HG03060 (cell line): ENCODE measurements around the gene PIK3C2A.

Experiments used
- ATAC-seq: cut with Tn5 transposase; IDR thresholded peaks from one replicate; pipeline ENCODE4 v1.9.1; 2021; ENCODE audit warnings: low read depth, moderate number of reproducible peaks; ENCODE audit not compliant: unreplicated experiment

Gene PIK3C2A

DNA sequence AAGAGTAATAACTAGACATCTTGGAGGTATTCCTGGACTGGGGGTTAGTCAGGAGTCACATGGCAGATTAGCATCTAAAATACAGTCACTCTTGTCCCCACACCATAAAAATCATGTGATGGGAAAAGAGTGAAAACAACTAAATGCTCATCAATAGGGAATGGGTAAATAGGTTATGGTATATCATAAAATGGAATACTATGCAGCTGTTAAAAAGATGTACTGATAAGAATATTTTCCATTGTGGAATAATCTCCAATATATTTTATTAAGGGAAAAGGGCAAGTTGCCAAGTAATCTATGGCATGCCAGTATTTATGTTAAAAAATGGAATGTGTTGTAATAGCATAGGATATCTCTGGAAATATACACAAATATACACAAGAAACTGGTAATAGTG lies 6.6 kb upstream of the PIK3C2A start:
- no peak for ATAC-seq

DNA sequence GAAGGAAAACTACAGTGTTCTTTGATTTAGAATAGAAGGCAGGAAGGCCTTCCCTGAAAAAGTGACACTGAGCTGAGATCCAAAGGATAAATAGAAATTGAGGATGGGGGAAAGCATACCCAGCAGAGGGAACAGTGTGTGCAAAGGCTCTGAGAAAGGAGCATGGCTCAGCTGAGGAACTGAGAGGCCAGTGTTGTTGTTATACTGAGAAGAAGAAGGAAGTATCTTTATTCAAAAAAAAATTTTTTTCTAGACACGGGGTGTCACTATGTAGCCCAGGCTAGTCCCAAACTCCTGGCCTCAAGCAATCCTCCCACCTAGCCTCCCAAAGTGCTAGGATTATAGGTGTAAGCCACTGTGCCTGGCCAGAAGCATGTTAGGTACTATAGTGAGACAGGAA lies 3.5 kb upstream of the PIK3C2A start:
- no peak for ATAC-seq

DNA sequence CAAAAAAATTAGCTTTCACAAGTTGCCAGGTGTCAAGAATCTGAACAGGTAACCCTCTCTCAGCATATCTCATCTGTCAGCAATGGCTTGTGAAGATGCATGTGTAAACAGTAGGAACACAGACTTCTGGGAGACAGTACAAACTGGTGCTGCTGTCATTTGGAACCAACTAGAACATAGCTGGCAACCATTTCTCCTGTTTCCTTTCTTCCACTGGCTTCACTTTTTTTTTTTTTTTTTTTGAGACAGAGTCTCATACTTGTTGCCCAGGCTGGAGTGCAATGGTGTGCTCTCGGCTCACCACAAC lies 2.1 kb upstream of the PIK3C2A start:
- no peak for ATAC-seq

DNA sequence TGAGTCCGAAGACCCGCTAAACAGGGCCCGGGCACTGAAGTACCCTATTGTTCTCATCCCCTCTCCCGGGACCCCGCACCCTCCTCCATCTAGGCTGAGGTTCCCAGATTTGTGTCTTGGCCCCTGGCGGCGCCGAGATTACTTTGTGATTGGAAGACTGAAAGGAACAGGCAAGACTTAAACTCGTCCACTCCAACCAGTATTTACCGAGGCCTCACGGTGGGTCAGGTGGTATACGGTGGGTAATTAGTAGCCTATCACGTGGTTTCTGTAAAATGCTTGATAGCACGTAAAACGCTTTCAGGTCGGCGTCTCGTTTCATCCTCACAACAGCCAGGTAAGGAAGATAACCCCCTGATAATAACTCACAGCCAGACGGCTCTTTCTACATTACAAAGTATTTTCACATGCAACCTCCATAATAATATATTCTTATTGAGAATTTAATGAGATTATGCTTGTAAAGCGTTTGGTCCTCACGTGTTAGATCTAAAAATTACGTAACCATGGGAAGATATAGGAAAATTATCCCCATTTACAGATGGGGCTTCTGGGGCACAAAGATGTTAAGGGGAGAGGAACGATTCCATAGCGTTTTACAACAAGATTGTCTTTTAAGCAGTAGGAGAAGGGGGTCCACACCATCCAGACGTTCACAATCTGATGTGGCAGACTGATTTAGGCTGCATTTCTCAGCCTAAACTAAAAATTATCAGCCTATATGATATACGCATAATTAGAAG lies 642 bp upstream of the PIK3C2A start:
- peak; percentile 43 for ATAC-seq

DNA sequence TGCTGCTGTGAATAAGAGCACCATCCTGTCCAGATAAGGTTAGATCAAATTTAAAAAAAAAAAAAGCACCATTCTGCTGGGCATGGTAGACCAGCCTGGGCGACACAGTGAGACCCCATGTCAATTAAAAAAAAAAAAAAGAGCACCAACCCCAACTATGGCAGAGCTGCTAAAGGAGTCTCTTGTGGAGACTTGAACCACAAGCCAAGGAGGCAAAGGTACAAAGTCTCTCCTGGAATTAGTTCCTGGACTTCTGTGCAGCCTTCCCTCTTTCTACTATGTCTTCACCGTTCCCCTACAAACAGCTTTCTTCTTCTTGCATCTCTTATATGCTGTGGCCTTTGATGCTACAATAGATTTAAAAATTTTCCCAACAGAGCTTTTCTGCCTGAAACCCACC lies 1.3 kb downstream of the PIK3C2A start:
- ATAC-seq = no peak

DNA sequence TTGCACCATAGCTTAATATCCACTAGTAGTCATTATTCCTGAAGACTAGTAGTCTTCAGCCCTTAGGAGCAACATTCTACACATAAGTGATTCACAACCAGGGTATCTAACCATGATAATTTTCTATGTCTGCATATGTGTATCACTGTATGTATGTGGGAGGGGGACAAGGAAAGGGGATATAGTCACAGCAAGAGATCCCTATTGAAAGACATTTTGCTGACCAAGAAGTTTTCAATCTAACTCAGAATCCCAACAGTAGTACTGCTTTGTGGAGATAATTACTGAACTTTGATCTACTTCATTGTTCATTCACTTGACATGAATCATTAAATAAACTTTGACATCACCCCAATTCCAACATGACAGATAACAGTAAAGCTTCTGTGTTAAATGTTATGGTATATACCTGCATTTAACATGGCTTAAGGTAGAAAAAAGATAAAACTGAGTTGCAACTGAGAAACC lies 10.3 kb downstream of the PIK3C2A start:
- no peak for ATAC-seq

DNA sequence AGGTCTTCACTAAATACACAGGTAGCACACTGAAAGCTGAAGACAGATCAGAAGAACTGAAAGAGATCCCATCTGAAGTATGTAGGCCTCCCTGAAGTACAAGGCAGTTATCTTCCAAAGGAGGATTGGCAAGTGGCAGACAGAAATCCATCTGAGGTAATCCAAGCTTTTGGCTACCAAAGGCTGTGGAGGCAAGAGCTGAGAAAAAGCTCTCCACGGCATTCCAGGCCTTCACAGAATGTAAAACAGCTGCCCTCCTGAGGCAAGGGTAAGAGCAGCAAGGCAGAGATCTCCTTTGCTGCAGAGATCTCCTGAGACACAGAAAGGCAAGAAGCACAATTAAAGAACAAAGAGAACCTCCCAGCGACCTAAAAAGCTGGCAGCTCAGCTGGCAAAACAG lies 19.1 kb downstream of the PIK3C2A start:
- ATAC-seq = no peak

DNA sequence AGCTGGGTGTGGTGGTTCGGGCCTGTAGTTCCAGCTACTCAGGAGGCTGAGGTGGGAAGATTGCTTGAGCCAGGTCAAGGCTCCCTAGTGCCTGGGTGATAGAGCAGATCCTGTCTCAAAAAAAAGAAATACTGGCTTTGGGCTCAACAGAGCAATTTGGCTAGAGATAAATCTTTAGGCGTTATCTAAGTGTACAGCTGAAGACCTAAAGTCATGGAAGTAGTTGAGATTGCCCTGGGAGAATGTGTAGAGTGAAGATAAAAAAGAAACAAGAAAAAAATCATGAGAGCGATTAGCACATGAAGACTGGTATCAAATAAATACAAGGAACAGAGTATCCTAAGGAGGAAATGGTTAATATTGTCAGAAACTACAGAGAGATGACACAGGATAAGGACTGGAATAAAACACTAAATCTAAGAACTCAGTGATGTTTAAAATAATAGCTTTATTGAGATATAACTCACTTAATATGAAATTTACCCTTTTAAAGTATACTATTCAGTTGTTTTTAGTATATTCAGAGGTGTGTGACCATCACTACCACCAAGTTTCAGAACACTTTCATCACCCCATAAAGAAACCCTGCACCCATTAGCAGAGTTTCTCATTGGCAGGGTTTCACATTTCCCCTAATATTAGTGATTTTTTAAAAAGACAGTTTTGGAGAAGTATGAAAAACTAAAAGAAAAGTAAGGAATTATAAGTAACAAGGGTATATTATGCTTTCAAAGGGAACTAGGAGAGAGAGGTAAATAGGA lies 20.7 kb downstream of the PIK3C2A start:
- ATAC-seq = no peak

DNA sequence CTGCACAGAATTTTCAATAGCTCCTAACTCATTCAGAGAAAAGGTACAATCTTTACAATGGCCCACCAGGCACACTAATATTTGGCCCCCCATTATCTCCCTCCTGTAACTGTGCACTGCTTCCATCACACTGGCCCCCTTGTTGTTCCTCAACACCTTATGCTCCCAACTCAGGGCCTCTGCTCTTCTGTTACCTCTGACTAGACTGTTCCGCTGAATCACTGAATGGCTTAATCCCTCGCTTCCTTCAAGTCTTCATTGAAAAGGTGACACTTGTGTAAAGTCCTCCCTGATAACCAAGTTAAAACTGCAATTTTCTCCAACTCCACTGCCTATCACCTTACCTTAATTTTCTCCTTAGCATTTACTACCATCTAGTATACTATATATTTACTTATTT lies 21.8 kb downstream of the PIK3C2A start:
- no peak for ATAC-seq

DNA sequence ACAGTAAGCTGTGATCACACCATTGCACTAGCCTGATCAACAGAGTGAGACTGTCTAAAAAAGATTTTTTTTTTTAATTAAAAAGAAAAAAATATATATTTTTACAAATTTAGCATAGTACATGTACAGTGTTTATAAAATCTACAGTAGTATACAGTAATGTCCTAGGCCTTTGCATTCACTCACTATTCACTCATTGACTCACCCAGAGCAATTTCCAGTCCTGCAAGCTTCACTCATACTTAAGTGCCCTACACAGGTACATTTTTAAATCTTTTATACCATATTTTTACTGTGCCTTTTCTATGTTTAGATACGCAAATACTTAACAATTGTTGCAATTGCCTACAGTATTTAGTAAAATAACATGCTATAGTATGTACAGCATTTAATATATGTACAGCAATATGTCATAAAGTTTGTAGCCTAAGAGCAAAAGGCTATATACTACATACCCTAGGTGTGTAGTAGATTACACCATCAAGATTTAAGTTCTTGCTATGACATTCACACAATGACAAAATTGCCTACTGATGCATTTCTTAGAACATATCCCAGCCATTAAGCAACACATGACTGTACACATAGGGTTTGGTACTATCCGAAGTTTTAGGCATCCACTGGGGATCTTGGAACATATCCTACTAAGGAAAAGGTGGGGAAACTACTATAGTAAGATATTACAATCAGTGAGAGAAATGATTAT lies 22.8 kb downstream of the PIK3C2A start:
- no peak for ATAC-seq

DNA sequence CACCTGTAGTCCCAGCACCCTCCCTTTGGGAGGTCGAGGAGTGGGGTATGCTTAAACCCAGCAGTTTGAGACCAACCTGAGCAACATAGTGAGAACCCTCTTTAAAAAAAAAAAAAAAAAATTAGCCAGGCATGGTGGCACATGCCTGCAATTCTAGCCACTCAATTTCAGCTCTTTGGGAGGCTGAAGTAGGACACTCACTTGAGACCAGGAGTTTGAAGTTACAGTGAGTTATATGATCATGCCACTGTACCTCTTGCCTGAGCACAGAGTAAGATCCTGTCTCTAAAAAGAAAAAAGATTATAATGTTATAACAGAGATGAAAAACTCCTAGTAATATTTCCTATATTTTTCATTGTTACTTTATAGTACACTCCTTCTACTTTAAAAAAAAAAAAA lies 23.9 kb downstream of the PIK3C2A start:
- ATAC-seq = no peak

DNA sequence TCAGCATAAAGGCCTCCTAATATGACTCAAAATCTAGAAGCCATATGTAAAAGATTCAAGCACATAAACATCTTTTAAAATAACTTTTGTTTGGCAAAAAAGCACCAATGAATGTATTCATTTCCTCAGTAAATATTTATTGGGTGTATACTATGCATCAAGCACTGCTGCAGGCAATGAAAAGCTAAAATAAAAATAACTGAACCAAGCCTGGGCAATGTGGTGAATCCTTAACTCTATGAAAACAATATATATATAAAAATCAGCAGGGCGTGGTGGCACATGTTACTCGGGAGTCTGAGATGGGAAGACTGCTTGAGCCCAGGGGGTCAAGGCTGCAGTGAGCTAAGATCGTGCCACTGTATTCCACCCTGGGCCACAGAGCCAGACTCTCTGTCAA lies 27.8 kb downstream of the PIK3C2A start:
- no peak for ATAC-seq

DNA sequence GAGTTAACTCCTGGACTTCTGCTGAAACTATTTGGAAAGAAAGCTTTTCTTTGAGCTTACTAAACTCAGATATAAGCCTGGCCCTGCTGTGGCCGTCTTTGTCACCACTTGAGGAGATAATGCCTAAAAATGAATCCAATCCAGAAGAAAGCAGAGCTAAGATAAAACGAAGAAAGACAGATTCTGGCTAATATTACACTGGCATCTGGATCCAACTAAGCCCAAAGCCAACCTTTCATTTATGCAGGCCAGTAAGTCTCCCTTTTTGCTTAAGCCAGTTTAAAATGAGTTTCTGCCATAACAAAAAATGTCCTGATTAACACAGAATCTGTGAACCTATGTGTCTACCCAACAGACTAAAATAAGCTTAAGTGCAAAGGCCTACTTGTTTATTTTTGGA lies 34.5 kb downstream of the PIK3C2A start:
- no peak for ATAC-seq

DNA sequence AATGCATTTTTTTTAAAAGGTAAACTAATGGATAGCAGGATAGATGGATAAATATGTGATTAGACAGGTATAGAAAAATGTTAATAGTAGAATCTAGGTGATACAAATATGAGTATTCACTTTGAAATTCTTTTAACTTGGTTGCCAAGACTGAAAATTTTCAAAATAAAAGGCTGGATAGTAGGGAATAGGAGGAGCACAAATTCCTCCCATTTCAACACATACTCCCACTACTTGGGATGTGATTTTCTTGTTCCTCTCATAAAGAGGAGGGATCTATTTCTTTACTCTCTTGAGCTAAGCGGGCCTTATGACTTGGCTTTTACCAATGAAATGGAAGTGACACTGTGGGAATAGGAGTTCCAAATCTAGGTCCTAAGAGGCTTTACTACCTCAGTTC lies 35.9 kb downstream of the PIK3C2A start:
- no peak for ATAC-seq

DNA sequence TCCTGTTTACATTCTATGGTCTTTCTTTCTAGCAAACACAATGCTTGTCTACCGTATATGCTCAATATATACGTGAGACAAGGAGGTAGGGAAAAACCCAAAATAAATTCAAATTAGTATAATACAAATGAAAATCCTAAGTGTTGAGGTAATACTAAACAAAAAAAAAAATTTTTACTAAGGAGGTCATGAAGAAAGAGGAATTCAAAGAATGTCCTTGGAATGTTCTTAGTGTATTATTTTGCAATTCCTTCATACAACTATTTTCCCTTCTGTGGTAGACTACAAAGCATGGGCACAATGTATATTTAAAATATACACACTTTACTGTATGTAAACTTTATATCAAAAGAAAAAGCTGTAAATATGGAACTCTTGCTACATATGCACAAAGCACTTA lies 36.4 kb downstream of the PIK3C2A start:
- no peak for ATAC-seq

DNA sequence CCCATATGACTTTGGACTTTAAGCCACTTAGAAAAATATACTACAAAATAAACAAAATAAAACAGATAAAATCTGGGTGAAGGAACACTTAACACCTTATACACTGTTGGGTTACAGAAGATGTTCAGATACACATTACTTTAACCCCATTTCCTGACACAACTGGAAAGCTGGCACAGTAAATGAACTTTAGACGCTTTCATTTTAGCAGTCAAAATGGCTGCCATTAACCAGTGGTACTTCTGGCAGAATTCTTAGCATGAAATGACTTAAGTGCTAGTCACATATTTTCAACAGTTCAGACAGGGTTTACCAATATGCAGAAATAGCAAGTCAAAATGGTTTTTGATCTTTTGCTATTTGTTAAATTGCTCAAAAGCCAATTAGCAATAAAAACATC lies 37.9 kb downstream of the PIK3C2A start:
- ATAC-seq = no peak

DNA sequence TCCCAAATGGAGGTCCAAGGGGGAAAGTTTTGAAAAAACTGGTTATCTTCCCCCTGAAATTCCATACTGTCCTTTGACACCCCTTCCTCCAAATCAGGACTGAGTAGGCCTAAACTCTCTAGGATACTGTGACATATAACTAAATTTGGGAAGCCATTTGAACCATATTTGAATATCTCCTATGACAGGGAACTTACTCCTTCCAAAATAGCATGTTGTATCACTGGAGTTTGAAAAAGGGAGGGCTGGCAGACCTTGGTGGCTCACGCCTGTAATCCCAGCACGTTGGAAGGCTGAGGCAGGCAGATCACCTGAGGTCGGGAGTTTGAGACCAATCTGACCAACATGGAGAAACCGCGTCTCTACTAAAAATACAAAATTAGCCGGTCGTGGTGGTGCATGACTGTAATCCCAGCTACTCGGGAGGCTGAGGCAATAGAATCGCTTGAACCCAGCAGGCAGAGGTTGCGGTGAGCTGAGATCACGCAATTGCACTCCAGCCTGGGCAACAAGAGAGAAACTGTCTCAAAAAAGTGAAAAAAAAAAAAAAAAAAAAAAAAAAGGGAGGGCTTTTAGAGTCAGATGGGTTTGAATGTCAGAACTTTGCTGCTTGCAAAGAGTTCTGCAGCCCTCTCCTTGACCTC lies 42.4 kb downstream of the PIK3C2A start:
- no peak for ATAC-seq

DNA sequence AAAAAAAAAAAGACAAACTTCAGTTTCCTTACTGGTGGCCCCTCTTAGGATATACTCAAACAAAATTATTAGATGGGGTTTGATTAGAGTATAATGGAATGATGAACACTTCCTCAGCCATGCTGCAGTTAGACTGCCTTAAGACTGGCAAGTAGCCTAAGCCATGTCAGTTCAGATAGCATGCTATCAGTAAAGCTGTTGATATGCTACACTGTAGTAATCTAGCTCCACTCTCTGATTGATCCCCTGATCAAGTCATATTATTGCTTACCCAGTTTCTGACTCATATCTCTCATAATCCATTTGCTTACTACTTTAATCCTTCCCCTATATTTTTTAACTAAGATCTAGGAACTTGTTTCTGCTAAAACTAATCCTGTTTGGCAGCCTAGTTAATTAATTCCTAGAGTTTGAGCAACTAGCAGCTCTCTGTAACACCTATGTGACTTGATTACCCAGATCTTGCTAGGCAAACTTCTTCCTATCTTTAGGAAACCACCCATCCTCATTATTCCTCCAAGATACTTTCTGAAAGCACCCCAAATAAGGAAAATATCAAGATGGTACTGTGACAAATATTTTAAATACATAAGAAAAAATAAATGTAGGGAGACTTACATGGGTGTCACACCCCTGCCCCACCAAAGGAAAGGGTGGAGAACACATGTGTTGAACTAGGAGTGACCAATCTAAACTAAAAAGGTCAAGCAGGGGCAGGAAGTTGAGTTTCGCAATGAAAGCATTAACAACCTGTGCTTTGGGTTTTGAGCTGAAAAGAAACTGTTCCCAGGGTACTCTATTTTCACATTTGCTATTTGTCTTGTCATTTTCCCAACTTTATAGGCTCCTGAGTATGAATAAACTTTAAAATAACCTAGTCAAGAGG lies 43.2 kb downstream of the PIK3C2A start:
- ATAC-seq = no peak

DNA sequence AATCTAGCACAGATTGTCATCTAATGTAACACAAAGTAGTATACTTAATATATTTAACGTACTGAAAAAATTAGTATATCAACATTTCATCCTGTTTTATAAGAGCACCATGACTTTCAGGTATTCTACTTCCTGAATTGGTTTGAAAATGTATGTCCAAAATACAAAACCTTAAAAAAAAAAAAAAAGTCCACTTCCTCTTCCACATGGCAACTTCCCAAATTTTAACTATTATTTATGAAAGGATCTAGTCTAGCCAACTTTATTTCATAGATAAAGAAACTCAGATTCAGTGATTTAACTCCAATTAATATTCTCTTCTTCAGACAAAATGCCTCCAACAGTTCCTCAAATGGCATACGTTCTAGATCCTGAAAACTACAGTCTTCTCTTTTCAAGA lies 44.0 kb downstream of the PIK3C2A start:
- ATAC-seq = no peak

DNA sequence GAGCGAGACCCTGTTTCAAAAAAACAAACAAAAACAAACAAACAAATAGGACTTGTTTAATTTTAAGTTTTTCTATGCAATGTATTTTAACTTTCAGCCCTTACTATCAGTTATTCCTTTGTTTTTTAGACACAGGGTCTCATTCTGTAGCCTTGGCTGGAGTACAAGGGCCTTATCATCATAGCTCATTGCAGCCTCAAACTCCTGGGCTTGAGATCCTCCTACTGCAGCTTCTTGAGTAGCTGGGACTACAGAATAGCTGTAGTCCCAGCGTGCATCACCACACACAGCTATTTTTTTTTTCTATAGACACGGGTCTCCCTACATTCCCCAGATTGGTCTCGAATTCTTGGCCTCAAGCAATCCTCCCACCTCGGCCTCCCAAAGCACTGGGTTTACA lies 44.5 kb downstream of the PIK3C2A start:
- ATAC-seq = no peak
